Uterus (tissue), 4 donors: ENCODE results near the gene CYP4B1. TPM values are rescaled to one million over a fixed set of nuclear protein-coding genes. Genes with fewer than 3 reads are reported as not detected.

ENCODE experiments used
- DNase-seq, 2 donors: peaks; one replicate each; pipeline ENCODE4 v3.0.0-alpha.2; 2019 to 2020
- H3K27ac ChIP-seq, 2 donors: fragments of 200-600 bp; sonication (generic); 1 replicate in 1 of 2; 2 replicates in 1 of 2; pipeline ENCODE4 v1.5.1; 2016 to 2018
- H3K27me3 ChIP-seq, 2 donors: fragments of 200-600 bp; sonication (generic); one replicate each; pipeline ENCODE4 v1.5.1; 2018 to 2019; ENCODE audit warnings: control low read depth in 1 of 2
- H3K36me3 ChIP-seq, 2 donors: fragments of 200-600 bp; sonication (generic); one replicate each; pipeline ENCODE4 v1.5.1; 2019; ENCODE audit warnings: control low read depth in 1 of 2
- H3K4me1 ChIP-seq, 2 donors: fragments of 200-600 bp; sonication (generic); one replicate each; pipeline ENCODE4 v1.5.1; 2018 to 2019; ENCODE audit warnings: control low read depth in 1 of 2
- H3K4me3 ChIP-seq, 2 donors: fragments of 200-600 bp; sonication (generic); 1 replicate in 1 of 2; 2 replicates in 1 of 2; pipeline ENCODE4 v1.5.1; 2018 to 2019; ENCODE audit warnings: mild to moderate bottlenecking in 1 of 2
- H3K9me3 ChIP-seq, 2 donors: fragments of 200-600 bp; sonication (generic); one replicate each; pipeline ENCODE4 v1.5.1; 2019; ENCODE audit warnings: control low read depth in 1 of 2
- POLR2A ChIP-seq, 2 donors: fragments of 450-650 bp; IDR thresholded peaks; one replicate each; pipeline ENCODE4 v1.6.1; 2016; ENCODE audit warnings: antibody characterized with exemption in 2 of 2, mild to moderate bottlenecking in 1 of 2, moderate library complexity in 1 of 2
- intact Hi-C: fragments of 100-400 bp; cut with DNase I; formaldehyde crosslinking; loops from one replicate; pipeline ENCODE4 v1.15.1; 2023; ENCODE audit warnings: low total_unique reads
- total RNA-seq, 4 donors: library from RNA; depleted of rRNA in 3 of 4; stranded (reverse); fragments of >200 nt in 3 of 4; gene quantifications; one replicate each; pipeline versions ENCODE4 v1.1.0 to v1.2.4, GENCODE V29; 2014 to 2023
- TF ChIP-seq, protein P1 (sequence below), 4 experiments: fragments of 200-600 bp in 2 of 4; fragments of 450-650 bp in 2 of 4; sonication (generic) in 2 of 4; IDR thresholded peaks; one replicate each; pipeline ENCODE4 v1.5.1; 2016 to 2019; ENCODE audit warnings: antibody characterized with exemption in 4 of 4, mild to moderate bottlenecking in 2 of 4, moderate library complexity in 1 of 4
- donor health status: DM: yes; HTN: yes; CAD: no.

Gene CYP4B1
- total RNA-seq, 4 donors from 2014 or later: 4.9 to 37.6 (median 10.1) TPM

DNA sequence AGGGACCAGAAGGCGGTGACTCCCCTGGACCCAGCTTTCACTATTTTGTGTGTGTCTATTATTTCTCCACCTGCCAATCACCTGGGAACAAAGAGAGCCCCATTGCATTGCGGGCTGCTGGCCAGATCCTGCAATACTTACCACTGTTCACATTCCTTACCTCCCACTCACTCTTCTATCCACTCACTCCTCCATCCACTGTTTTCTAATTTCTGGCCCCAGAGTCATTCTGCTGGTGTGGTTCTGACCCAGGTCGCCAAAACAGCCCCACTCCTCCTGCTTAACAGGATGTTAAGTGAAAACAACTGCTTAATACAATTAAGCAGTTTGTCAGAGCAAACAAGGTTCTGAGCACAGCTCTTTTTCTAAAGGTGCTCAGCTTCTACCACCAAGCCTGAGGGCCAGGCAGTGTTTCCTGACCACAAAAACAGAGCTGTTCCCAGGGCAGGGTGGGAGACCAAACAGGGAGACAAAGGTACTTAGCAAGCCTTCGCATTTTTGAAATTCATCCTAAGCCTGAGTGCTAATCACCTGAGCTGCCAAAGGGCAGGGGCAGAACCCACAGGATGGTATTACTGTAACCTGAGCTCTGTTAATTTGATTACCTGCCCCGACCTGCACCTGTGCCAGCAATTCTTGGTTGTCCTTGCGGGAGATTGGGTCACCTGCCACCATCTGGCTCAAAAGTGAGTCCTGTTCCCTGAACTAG, 41.4 kb upstream of the CYP4B1 start:
- Histone ChIP-seq H3K4me1 (no peaks in the 10 kb centered on the region), H3K4me3 (no peak overlapping the region), H3K27ac (peak overlapping the region in 1 of 2 donors; percentile 12), H3K36me3 (no peaks in the 10 kb centered on the region), H3K27me3 (no peaks in the 10 kb centered on the region), H3K9me3 (no peaks in the 10 kb centered on the region)
- TF ChIP-seq, protein P1, sequence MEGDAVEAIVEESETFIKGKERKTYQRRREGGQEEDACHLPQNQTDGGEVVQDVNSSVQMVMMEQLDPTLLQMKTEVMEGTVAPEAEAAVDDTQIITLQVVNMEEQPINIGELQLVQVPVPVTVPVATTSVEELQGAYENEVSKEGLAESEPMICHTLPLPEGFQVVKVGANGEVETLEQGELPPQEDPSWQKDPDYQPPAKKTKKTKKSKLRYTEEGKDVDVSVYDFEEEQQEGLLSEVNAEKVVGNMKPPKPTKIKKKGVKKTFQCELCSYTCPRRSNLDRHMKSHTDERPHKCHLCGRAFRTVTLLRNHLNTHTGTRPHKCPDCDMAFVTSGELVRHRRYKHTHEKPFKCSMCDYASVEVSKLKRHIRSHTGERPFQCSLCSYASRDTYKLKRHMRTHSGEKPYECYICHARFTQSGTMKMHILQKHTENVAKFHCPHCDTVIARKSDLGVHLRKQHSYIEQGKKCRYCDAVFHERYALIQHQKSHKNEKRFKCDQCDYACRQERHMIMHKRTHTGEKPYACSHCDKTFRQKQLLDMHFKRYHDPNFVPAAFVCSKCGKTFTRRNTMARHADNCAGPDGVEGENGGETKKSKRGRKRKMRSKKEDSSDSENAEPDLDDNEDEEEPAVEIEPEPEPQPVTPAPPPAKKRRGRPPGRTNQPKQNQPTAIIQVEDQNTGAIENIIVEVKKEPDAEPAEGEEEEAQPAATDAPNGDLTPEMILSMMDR (IDR thresholded peaks at IDR 0.05): no peak
- no peak for TF ChIP-seq POLR2A (IDR thresholded peaks at IDR 0.05)
- no peak for DNase-seq
- intact Hi-C loops: no loop called here

DNA sequence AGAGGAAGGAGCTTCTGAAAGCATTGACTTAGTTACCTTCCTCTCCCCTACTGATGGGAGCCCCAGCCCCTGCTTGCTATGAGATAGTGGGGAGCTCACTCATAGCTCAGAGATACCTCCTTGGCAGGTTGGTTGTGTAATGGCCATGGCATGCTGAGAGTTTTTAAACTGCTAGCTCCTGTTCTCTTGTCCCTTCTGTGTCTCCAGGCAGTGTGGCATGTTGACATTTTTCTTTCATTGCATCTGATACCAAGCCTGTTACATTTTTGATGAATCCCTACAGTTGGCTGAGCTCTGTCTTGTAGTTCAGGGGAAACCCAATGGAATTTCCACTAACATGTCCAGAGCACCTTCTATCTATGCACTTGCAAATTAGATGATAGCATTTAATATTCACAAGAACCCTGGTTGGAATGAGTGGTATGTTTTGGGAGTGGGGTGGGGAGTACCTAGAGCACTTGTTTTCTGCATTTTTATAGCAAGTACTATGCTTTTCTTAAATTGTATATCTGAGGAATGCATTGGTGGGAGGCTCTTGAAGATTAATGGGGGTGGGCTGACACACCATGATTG, 40.8 kb upstream of the CYP4B1 start:
- no peak for DNase-seq
- Histone ChIP-seq H3K27ac (no peak overlapping the region), H3K4me3 (no peak overlapping the region), H3K36me3 (no peaks in the 10 kb centered on the region), H3K4me1 (no peaks in the 10 kb centered on the region), H3K27me3 (no peaks in the 10 kb centered on the region), H3K9me3 (no peaks in the 10 kb centered on the region)
- intact Hi-C loops: no loop called here
- TF ChIP-seq POLR2A (IDR thresholded peaks at IDR 0.05): no peak
- TF ChIP-seq, protein P1 (IDR thresholded peaks at IDR 0.05): no peak

DNA sequence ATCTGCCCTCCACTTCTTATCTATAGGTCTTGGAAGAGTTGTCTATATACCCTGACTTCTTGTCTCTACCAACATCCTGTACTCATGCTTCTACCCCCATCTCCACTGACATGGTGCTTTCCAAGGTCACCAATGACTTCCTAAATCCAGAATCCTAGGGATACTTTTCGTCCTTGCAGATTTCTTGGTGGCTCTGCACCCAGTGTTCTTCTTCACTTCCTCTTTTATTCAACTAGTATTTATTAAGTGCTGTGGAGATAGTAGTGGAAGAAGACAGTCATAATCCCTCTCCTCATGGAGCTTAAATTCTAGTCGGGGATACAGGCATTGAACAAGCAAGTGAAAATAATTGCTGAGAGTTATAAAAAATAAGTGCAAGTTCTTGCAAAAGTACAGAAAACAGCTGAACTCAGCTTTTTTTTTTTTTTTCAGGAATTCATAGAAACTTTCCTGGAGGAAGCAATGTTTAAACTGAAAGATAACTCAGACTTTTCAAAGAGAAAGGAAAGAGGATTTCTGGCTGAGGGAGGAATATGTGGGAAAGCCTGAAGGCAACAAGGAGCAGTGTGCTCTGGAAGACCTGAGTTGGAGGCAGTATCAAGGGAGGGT, 38.2 kb upstream of the CYP4B1 start:
- intact Hi-C loops: no loop called here
- Histone ChIP-seq H3K4me1 (no peaks in the 10 kb centered on the region), H3K27ac (no peak overlapping the region), H3K27me3 (no peaks in the 10 kb centered on the region), H3K9me3 (no peaks in the 10 kb centered on the region), H3K36me3 (no peaks in the 10 kb centered on the region), H3K4me3 (no peak overlapping the region)
- DNase-seq: no peak
- TF ChIP-seq, protein P1 (IDR thresholded peaks at IDR 0.05): no peak
- no peak for TF ChIP-seq POLR2A (IDR thresholded peaks at IDR 0.05)

DNA sequence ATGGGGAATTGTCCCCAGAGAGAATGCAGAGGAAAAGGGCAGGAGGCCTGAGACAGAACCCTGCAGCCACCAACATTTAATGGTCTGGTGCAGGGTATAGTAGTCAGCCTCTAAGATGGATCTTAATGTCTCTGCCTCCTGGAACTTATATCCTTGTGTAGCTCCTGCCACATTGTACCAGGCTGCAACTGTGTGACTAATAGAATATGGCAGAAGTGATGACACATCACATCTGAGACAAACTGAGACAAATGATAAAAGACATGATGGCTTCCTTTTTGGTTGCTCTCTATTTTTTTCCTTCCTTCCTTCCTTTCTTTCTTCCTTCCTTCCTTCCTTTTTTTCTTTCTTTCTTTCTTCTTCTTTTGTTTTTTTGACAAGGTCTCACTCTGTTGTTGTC, 37.1 kb upstream of the CYP4B1 start:
- H3K27ac ChIP-seq: no peak overlapping the region

More for the DNA sequence above, 37.1 kb upstream of the CYP4B1 start:
- H3K36me3 ChIP-seq: no peaks in the 10 kb centered on the region
- intact Hi-C loops: no loop called here
- H3K27me3 ChIP-seq: peaks cover 0 to 5% of the 10 kb centered on the region in 2 donors
- no peak for DNase-seq
- no peaks in the 10 kb centered on the region for H3K4me1 ChIP-seq
- H3K9me3 ChIP-seq: no peaks in the 10 kb centered on the region
- no peak overlapping the region for H3K4me3 ChIP-seq
- TF ChIP-seq, protein P1 (IDR thresholded peaks at IDR 0.05): no peak
- TF ChIP-seq POLR2A (IDR thresholded peaks at IDR 0.05): no peak
